K562 (cell line): ENCODE data around the gene FAM50A. TPM values are rescaled to one million over a fixed set of nuclear protein-coding genes. Genes with fewer than 3 reads are reported as not detected.

ENCODE experiments used
- ATAC-seq: fragments of 200-7000 bp; cut with Tn5 transposase; 3 replicates; pipeline ENCODE4 v1.9.1; 2020; ENCODE audit warnings: moderate library complexity
- BruUV-seq: library from RNA; stranded (reverse); fragments of 400-500 nt; replicated peaks from 2 replicates; lab custom pipeline; 2021; lab: Mats Ljungman, UMichigan
- CTCF ChIA-PET: fragments of 300-600 bp; formaldehyde crosslinking; extraction: SDS; loops from one replicate; lab custom pipeline; 2021; ENCODE audit warnings: low intra/inter-chr PET ratio; lab: Yijun Ruan, JAX
- POLR2A ChIA-PET: fragments of 300-600, 350-650 bp; sonication (Branson Sonifier 250); formaldehyde crosslinking; extraction: SDS; loops from one replicate; lab custom pipeline; 2021; ENCODE audit warnings: antibody characterized with exemption, inconsistent platforms; lab: Yijun Ruan, JAX
- DNase-seq, 4 experiments: peaks; one replicate each; pipeline versions ENCODE4 v3.0.0 to v3.0.0-alpha.2; 2011 to 2018; ENCODE audit warnings: low spot score in 3 of 4, mixed read lengths in 3 of 4; ENCODE audit errors: extremely low read depth in 1 of 4
- FAIRE-seq: peaks from 2 replicates; lab custom pipeline; 2011; peaks lifted over from hg19 to GRCh38; lab: Jason Lieb, UNC
- H2AFZ ChIP-seq: 2 replicates; pipeline ENCODE4 v1.6.0; 2011; ENCODE audit warnings: low read depth, low read length, control low read depth, inconsistent platforms
- H3K27ac ChIP-seq: fragments of 200-600 bp; 3 replicates; pipeline ENCODE4 v1.8.0; 2011; ENCODE audit warnings: low read depth, mild to moderate bottlenecking, control low read depth, inconsistent platforms, low read length, moderate library complexity, mixed read lengths; ENCODE audit errors: extremely low read depth
- H3K27me3 ChIP-seq, 2 experiments: fragments of 300-600 bp in 1 of 2; 2 replicates in 1 of 2; 3 replicates in 1 of 2; pipeline versions ENCODE4 v1.6.0 to v1.8.0; 2011; ENCODE audit warnings: inconsistent platforms in 2 of 2, low read length in 2 of 2, mild to moderate bottlenecking in 1 of 2, mixed read lengths in 1 of 2, moderate library complexity in 1 of 2; ENCODE audit not compliant: control insufficient read depth in 2 of 2, insufficient read depth in 2 of 2
- H3K36me3 ChIP-seq: fragments of 300-600 bp; 3 replicates; pipeline ENCODE4 v1.8.0; 2011; ENCODE audit warnings: mild to moderate bottlenecking, low read length, inconsistent platforms; ENCODE audit not compliant: control insufficient read depth, insufficient read depth
- H3K4me1 ChIP-seq, 2 experiments: fragments of 200-600 bp in 1 of 2; replicated peaks in 1 of 2; 2 replicates in 1 of 2; 3 replicates in 1 of 2; pipeline versions ENCODE4 v1.5.1 to v1.8.0; 2011; ENCODE audit warnings: inconsistent platforms in 2 of 2, low read length in 2 of 2, mild to moderate bottlenecking in 1 of 2, mixed read lengths in 1 of 2, moderate library complexity in 1 of 2; ENCODE audit not compliant: control insufficient read depth in 2 of 2, insufficient read depth in 2 of 2
- H3K4me2 ChIP-seq: 2 replicates; pipeline ENCODE4 v1.6.1; 2011; ENCODE audit warnings: low read length, control low read depth, inconsistent platforms, mixed read lengths; ENCODE audit not compliant: insufficient read depth
- H3K4me3 ChIP-seq: fragments of 200-600 bp; sonication (generic), shearing (Covaris generic); 2 replicates; pipeline ENCODE4 v1.5.1; 2016; ENCODE audit warnings: control low read depth, inconsistent platforms
- H3K79me2 ChIP-seq: fragments of 200-600 bp; 3 replicates; pipeline ENCODE4 v1.8.0; 2011; ENCODE audit warnings: low read length, inconsistent platforms; ENCODE audit not compliant: control insufficient read depth, insufficient read depth
- H3K9ac ChIP-seq, 2 experiments: 2 replicates each; pipeline versions ENCODE4 v1.6.0 to v1.6.1; 2011; ENCODE audit warnings: low read depth in 2 of 2, low read length in 2 of 2, control low read depth in 1 of 2, inconsistent platforms in 1 of 2, mild to moderate bottlenecking in 1 of 2, mixed read lengths in 1 of 2; ENCODE audit not compliant: insufficient read depth in 1 of 2
- H3K9me1 ChIP-seq: one replicate; pipeline ENCODE4 v1.6.0; 2011; ENCODE audit warnings: inconsistent platforms, mild to moderate bottlenecking, low read length, moderate library complexity; ENCODE audit not compliant: control insufficient read depth, insufficient read depth
- H3K9me3 ChIP-seq: replicated peaks from 2 replicates; pipeline ENCODE4 v1.5.1; 2011; ENCODE audit warnings: low read depth, low read length, inconsistent platforms; ENCODE audit not compliant: control insufficient read depth, insufficient read depth
- H4K20me1 ChIP-seq: replicated peaks from 2 replicates; pipeline ENCODE4 v1.6.1; 2011; ENCODE audit warnings: low read length, inconsistent platforms, mixed read lengths; ENCODE audit not compliant: control insufficient read depth, insufficient read depth
- BHLHE40 ChIP-seq: IDR thresholded peaks from 2 replicates; pipeline ENCODE4 v1.6.1; 2011; ENCODE audit warnings: low read length, improper control_type of control experiment
- CBFA2T3 ChIP-seq: fragments of 450-650 bp; IDR thresholded peaks from 2 replicates; pipeline ENCODE4 v1.6.1; 2017
- DDX20 ChIP-seq: fragments of 450-650 bp; IDR thresholded peaks from 2 replicates; pipeline ENCODE4 v1.6.1; 2016; ENCODE audit warnings: missing genetic modification characterization, low read depth, mild to moderate bottlenecking, missing compliant biosample characterization, moderate library complexity
- NEUROD1 ChIP-seq: fragments of 150-350 bp; IDR thresholded peaks from 2 replicates; pipeline ENCODE4 v1.6.1; 2014; ENCODE audit warnings: borderline replicate concordance, low read length, low read depth; ENCODE audit not compliant: partially characterized antibody
- RCOR1 ChIP-seq, 2 experiments: IDR thresholded peaks; 2 replicates each; pipeline ENCODE4 v1.6.1; 2012; ENCODE audit warnings: low read depth in 2 of 2, low read length in 2 of 2, borderline replicate concordance in 1 of 2, improper control_type of control experiment in 1 of 2
- RNF2 ChIP-seq: sonication (generic); IDR thresholded peaks from 2 replicates; pipeline ENCODE4 v1.6.1; 2016
- WGBS: fragments of 100-300 bp; shearing (Covaris generic); methylation state at CpG from one replicate; pipeline ENCODE4 v1.1.6; 2016; ENCODE audit warnings: low coverage, mixed read lengths; ENCODE audit not compliant: insufficient coverage; ENCODE audit errors: missing lambda C conversion rate; 5-methylcytosine and 5-hydroxymethylcytosine counted together
- in situ Hi-C: fragments of 300-500 bp; cut with MboI; formaldehyde crosslinking; loops from 4 replicates; pipeline ENCODE4 v1.15.0; 2018; ENCODE audit warnings: inconsistent platforms, mixed read lengths
- intact Hi-C: fragments of 100-400 bp; cut with micrococcal nuclease; formaldehyde crosslinking; loops from 2 replicates; pipeline ENCODE4 v1.14.2; 2022
- polyA plus RNA-seq, 8 experiments: library from polyadenylated mRNA; depleted of rRNA in 4 of 8; stranded (reverse) in 5 of 8; unstranded in 3 of 8; fragments of >200 nt; fragmentation: Nextera tagmentation in 2 of 8; fragmentation: Illumina TruSeq in 1 of 8; extraction: Ambion mirVana in 2 of 8; extraction: Trizol in 1 of 8; gene quantifications; 2 replicates each; pipeline versions ENCODE4 v1.2.1 to v1.2.3, GENCODE V29; 2011 to 2014; ENCODE audit warnings: inconsistent platforms in 1 of 8, missing spikeins in 1 of 8
- total RNA-seq, 7 experiments: library from RNA; depleted of rRNA in 6 of 7; stranded (reverse); fragments of >200 nt in 6 of 7; fragmentation: Illumina TruSeq in 2 of 7; extraction: Trizol in 2 of 7; gene quantifications; 2 replicates each; pipeline versions ENCODE4 v1.2.1 to v1.2.3, GENCODE V29; 2011 to 2021; ENCODE audit warnings: low replicate concordance in 1 of 7
- TF ChIP-seq, protein P1 (sequence below): fragments of 450-650 bp; IDR thresholded peaks from one replicate; pipeline ENCODE4 v1.6.1; 2018; ENCODE audit warnings: mild to moderate bottlenecking, moderate library complexity; ENCODE audit not compliant: partially characterized antibody
- TF ChIP-seq, protein P2 (sequence below): fragments of 450-650 bp; formaldehyde crosslinking; IDR thresholded peaks from 2 replicates; pipeline ENCODE4 v1.4.0; 2022; ENCODE audit warnings: mild to moderate bottlenecking, moderate library complexity

FAM50A gene
- total and polyA plus RNA-seq, 9 of the 15 experiments (the other 6 are each of a cell fraction or from before 2014, with no cell fraction given) = 4.4 to 114 (median 67.3) TPM

DNA sequence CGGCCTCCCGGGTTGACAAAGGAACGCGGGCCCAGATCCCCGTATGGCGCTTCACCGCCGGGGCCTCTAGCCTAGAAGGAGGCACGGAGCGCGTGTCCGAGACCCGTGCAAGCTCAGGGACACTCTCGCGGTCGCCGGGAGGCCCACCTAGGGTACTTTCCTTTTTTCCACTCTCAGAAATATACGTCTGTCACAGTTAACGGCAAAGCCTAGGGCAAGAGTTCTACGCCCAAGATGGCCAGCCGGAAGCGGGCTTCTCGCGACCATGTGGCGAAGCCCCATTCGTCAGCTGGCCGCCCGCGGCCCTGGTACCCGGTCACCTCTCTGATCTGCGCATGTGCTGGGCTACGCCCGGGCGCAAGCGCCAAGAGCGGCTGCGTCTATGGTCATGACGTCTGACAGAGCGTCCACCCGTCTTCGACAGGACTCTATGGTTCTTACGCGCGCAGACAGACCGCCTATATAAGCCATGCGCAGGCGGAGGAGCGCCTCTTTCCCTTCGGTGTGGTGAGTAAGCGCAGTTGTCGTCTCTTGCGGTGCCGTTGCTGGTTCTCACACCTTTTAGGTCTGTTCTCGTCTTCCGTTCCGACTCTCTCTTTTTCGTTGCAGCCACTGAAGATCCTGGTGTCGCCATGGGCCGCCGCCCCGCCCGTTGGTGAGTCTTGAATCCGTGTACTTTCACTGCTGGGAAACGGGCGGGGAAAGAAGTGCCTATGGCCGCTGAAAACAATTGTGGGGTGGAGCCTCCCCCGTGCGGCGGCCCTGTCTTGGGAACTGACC lies 45.9 kb upstream of the FAM50A start, which contains the start of gene RPL10 (continued):
- TF ChIP-seq, protein P1, sequence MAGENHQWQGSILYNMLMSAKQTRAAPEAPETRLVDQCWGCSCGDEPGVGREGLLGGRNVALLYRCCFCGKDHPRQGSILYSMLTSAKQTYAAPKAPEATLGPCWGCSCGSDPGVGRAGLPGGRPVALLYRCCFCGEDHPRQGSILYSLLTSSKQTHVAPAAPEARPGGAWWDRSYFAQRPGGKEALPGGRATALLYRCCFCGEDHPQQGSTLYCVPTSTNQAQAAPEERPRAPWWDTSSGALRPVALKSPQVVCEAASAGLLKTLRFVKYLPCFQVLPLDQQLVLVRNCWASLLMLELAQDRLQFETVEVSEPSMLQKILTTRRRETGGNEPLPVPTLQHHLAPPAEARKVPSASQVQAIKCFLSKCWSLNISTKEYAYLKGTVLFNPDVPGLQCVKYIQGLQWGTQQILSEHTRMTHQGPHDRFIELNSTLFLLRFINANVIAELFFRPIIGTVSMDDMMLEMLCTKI = no peak
- TF ChIP-seq, protein P2, sequence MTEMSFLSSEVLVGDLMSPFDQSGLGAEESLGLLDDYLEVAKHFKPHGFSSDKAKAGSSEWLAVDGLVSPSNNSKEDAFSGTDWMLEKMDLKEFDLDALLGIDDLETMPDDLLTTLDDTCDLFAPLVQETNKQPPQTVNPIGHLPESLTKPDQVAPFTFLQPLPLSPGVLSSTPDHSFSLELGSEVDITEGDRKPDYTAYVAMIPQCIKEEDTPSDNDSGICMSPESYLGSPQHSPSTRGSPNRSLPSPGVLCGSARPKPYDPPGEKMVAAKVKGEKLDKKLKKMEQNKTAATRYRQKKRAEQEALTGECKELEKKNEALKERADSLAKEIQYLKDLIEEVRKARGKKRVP = no peak
- TF ChIP-seq CBFA2T3 (no peak), DDX20 (no peak)

DNA sequence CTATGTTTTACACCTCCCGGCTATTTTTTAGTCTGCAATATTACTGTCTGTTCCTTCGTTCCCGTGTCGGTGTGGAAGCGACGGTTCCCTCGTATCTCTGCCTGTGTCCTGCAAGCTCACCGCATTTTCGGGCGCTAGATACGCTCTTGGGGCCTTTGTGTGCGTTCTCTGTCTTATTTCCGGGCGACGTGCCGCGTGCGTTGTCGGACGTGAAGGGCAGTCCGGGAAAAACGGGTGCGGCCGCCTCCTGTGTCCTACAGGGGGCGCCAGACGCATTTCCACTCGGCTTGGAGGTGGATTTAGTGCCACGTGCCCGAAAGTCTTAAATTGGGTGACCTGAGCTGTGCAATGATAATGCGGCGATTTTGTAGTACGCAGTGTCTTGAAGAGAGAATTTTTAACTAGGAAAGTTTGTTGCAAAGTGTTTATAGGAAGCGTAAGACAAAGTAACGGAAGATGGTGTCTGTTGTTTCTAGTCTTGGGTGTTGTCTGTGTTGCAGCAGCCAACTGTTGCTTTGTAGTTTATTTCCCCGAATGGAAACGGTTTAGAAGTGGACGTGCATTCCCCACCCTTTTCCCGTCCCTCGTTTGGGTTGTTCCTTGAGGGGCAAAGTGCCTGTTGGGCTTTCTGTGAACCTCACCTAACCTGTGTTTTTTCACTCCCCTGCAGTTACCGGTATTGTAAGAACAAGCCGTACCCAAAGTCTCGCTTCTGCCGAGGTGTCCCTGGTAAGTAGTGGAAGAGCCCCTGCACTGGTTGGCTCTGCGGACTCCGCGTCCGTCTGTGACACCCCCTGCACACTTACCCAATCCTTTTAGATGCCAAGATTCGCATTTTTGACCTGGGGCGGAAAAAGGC lies 45.0 kb upstream of the FAM50A start:
- peak; percentile 23 for FAIRE-seq
- peak overlapping the region; percentile 95 to 98 for H3K9ac ChIP-seq
- peak overlapping the region; percentile 97 for H3K27ac ChIP-seq
- no peak overlapping the region for H2AFZ ChIP-seq
- no peaks in the 10 kb centered on the region; the same call in 1 of the 2 replicates for H3K9me3 ChIP-seq
- CTCF ChIA-PET = interaction anchor here (3.3 kb wide), 1 partner anchor 136 kb away, joined by 17 read pairs; no protein-coding TSS in a partner anchor
- peak; percentile 35 to 92 (median 48) for DNase-seq
- no peaks in the 10 kb centered on the region for H3K9me1 ChIP-seq
- intact Hi-C loops = loop anchor here (5.0 kb wide), 1 partner anchor 88 kb away; the partner anchor contains the start of gene UBL4A
- H3K4me1 ChIP-seq = peaks cover 5 to 18% of the 10 kb centered on the region in 2 experiments; a peak in 3 of 5 replicates
- WGBS = under 1% methylated on average over 46 of the region's 49 CpGs
- peaks cover 42% of the 10 kb centered on the region for H3K79me2 ChIP-seq
- peak overlapping the region; percentile 97 for H3K4me2 ChIP-seq
- H4K20me1 ChIP-seq = peaks cover 13% of the 10 kb centered on the region
- H3K4me3 ChIP-seq = peak overlapping the region; percentile 64
- POLR2A ChIA-PET = interaction anchor here (0.5 to 6.0 kb wide), 26 partner anchors 11 to 145 kb away, joined by 3 to 85 read pairs (median 5); partner anchors contain the start of genes ATP6AP1, DNASE1L1, EMD and FAM50A
- H3K36me3 ChIP-seq = peaks cover 35% of the 10 kb centered on the region
- TSS peak; percentile 83 for BruUV-seq
- in situ Hi-C loops = no loop called here
- peak; percentile 27 for ATAC-seq
- no peaks in the 10 kb centered on the region for H3K27me3 ChIP-seq
- no peak for TF ChIP-seq NEUROD1
- TF ChIP-seq BHLHE40 = peak; percentile 69
- peak in 1 of 2 experiments; percentile 11; a peak in 1 of 4 replicates for TF ChIP-seq RCOR1 (IDR thresholded peaks at IDR 0.05; ENCODE audit: borderline replicate concordance in 1 of 2, low read depth in 2 of 2, low read length in 2 of 2)
- TF ChIP-seq RNF2 = peak; percentile 7; the same call in 1 of the 2 replicates
